ENCODE measurements around the gene PCCA.

GRCh38 chr13:100098445-100099116 lies 9.7 kb downstream of the PCCA start:
- TF ChIP-seq CTCF (IDR thresholded peaks at IDR 0.05) (no peak), YY1 (IDR thresholded peaks at IDR 0.05; ENCODE audit: low read depth) (no peak)
